Neutrophil (primary cell): Measurements from ENCODE around the gene TRPM3.

ENCODE experiments used
- H3K27ac ChIP-seq: fragments of 200-600 bp; sonication (generic); 2 replicates; pipeline ENCODE4 v1.5.1; 2016; ENCODE audit warnings: mild to moderate bottlenecking, moderate library complexity
- H3K27me3 ChIP-seq: fragments of 200-600 bp; sonication (generic); 2 replicates; pipeline ENCODE4 v1.6.0; 2016; ENCODE audit warnings: mild to moderate bottlenecking
- H3K36me3 ChIP-seq: fragments of 200-600 bp; sonication (generic); 2 replicates; pipeline ENCODE4 v1.5.1; 2017
- H3K4me1 ChIP-seq, 2 experiments: fragments of 200-600 bp in 1 of 2; sonication (generic) in 1 of 2; 1 replicate in 1 of 2; 2 replicates in 1 of 2; pipeline versions ENCODE4 v1.5.1 to v1.6.1; 2013 to 2016; ENCODE audit warnings: low read depth in 1 of 2, low read length in 1 of 2, mild to moderate bottlenecking in 1 of 2, moderate library complexity in 1 of 2; ENCODE audit not compliant: control insufficient read depth in 1 of 2, insufficient read depth in 1 of 2
- H3K4me3 ChIP-seq, 2 experiments: fragments of 200-600 bp in 1 of 2; sonication (generic) in 1 of 2; 1 replicate in 1 of 2; 2 replicates in 1 of 2; pipeline ENCODE4 v1.5.1; 2013 to 2016; ENCODE audit warnings: low read depth in 1 of 2, low read length in 1 of 2, mild to moderate bottlenecking in 1 of 2, moderate library complexity in 1 of 2
- H3K9me3 ChIP-seq: fragments of 200-600 bp; sonication (generic); 2 replicates; pipeline ENCODE4 v1.5.1; 2016
- TF ChIP-seq, protein P1 (sequence below): fragments of 200-600 bp; sonication (generic); IDR thresholded peaks from 2 replicates; pipeline ENCODE4 v1.5.1; 2016; ENCODE audit warnings: antibody characterized with exemption

Gene TRPM3

GRCh38 chr9:71079451-71079850, 42.0 kb downstream of the TRPM3 start:
- TF ChIP-seq, protein P1, sequence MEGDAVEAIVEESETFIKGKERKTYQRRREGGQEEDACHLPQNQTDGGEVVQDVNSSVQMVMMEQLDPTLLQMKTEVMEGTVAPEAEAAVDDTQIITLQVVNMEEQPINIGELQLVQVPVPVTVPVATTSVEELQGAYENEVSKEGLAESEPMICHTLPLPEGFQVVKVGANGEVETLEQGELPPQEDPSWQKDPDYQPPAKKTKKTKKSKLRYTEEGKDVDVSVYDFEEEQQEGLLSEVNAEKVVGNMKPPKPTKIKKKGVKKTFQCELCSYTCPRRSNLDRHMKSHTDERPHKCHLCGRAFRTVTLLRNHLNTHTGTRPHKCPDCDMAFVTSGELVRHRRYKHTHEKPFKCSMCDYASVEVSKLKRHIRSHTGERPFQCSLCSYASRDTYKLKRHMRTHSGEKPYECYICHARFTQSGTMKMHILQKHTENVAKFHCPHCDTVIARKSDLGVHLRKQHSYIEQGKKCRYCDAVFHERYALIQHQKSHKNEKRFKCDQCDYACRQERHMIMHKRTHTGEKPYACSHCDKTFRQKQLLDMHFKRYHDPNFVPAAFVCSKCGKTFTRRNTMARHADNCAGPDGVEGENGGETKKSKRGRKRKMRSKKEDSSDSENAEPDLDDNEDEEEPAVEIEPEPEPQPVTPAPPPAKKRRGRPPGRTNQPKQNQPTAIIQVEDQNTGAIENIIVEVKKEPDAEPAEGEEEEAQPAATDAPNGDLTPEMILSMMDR, result no peak
- H3K36me3 ChIP-seq, result no peaks in the 10 kb centered on the region
- H3K9me3 ChIP-seq, result no peaks in the 10 kb centered on the region
- no peak overlapping the region for H3K27ac ChIP-seq
- H3K27me3 ChIP-seq, result no peaks in the 10 kb centered on the region
- no peak overlapping the region for H3K4me3 ChIP-seq
- H3K4me1 ChIP-seq, result no peaks in the 10 kb centered on the region

DNA sequence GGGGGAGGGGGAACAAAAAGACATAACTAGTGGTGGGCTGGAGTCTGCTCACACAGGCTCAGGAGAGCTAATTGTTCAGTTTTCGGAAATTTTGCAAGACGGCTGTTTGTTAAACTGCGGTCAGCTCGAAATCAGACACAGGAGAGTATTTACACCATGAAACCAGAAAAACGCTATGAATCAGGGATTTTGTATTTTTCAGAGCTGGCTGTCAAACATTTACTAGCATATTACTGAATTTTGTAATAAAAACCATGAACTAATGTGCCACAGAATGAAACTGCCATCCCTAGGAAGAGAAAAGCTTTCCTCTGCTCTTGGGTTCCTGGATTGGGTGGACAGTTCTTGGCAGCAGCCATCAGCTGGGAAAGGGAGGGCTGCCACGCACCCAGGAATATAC, 45.3 kb downstream of the TRPM3 start:
- no peaks in the 10 kb centered on the region for H3K36me3 ChIP-seq
- no peaks in the 10 kb centered on the region for H3K27me3 ChIP-seq
- H3K27ac ChIP-seq, result no peak overlapping the region
- TF ChIP-seq, protein P1, result no peak
- no peak overlapping the region for H3K4me3 ChIP-seq
- H3K9me3 ChIP-seq, result no peaks in the 10 kb centered on the region
- H3K4me1 ChIP-seq, result no peaks in the 10 kb centered on the region

- no peaks in the 10 kb centered on the region for H3K27me3 ChIP-seq
- no peaks in the 10 kb centered on the region for H3K4me1 ChIP-seq
- H3K9me3 ChIP-seq, result no peaks in the 10 kb centered on the region
- no peaks in the 10 kb centered on the region for H3K36me3 ChIP-seq
- no peak overlapping the region for H3K4me3 ChIP-seq
- no peak overlapping the region for H3K27ac ChIP-seq
- TF ChIP-seq, protein P1, result no peak
Measured at GRCh38 chr9:71073494-71073893, 47.9 kb downstream of the TRPM3 start.

GRCh38 chr9:71072587-71072986, 48.8 kb downstream of the TRPM3 start:
- TF ChIP-seq, protein P1, result no peak

GRCh38 chr9:71071633-71072032, 49.8 kb downstream of the TRPM3 start:
- H3K36me3 ChIP-seq, result no peaks in the 10 kb centered on the region
- no peaks in the 10 kb centered on the region for H3K27me3 ChIP-seq
- no peak overlapping the region for H3K27ac ChIP-seq
- H3K4me1 ChIP-seq, result no peaks in the 10 kb centered on the region
- no peak overlapping the region for H3K4me3 ChIP-seq
- TF ChIP-seq, protein P1, result no peak
- no peaks in the 10 kb centered on the region for H3K9me3 ChIP-seq

More at GRCh38 chr9:71072587-71072986, 48.8 kb downstream of the TRPM3 start:
- Histone ChIP-seq H3K27ac (no peak overlapping the region), H3K27me3 (no peaks in the 10 kb centered on the region), H3K36me3 (no peaks in the 10 kb centered on the region), H3K4me1 (no peaks in the 10 kb centered on the region), H3K4me3 (no peak overlapping the region), H3K9me3 (no peaks in the 10 kb centered on the region)

GRCh38 chr9:71058660-71059059, 62.8 kb downstream of the TRPM3 start:
- no peaks in the 10 kb centered on the region for H3K27me3 ChIP-seq
- H3K4me1 ChIP-seq, result no peaks in the 10 kb centered on the region
- H3K9me3 ChIP-seq, result no peaks in the 10 kb centered on the region
- H3K36me3 ChIP-seq, result no peaks in the 10 kb centered on the region
- no peak overlapping the region for H3K27ac ChIP-seq
- H3K4me3 ChIP-seq, result no peak overlapping the region
- TF ChIP-seq, protein P1, result no peak
